ENCODE data around the gene GALNS. TPM values are rescaled to one million over a fixed set of nuclear protein-coding genes. Genes with fewer than 3 reads are reported as not detected.
A peak's percentile ranks its signal among the peaks of the same experiment; 100 is the strongest.

Gene GALNS
- total and polyA plus RNA-seq, 5 donors: 17.6 to 22.3 (median 19.1) TPM

DNA sequence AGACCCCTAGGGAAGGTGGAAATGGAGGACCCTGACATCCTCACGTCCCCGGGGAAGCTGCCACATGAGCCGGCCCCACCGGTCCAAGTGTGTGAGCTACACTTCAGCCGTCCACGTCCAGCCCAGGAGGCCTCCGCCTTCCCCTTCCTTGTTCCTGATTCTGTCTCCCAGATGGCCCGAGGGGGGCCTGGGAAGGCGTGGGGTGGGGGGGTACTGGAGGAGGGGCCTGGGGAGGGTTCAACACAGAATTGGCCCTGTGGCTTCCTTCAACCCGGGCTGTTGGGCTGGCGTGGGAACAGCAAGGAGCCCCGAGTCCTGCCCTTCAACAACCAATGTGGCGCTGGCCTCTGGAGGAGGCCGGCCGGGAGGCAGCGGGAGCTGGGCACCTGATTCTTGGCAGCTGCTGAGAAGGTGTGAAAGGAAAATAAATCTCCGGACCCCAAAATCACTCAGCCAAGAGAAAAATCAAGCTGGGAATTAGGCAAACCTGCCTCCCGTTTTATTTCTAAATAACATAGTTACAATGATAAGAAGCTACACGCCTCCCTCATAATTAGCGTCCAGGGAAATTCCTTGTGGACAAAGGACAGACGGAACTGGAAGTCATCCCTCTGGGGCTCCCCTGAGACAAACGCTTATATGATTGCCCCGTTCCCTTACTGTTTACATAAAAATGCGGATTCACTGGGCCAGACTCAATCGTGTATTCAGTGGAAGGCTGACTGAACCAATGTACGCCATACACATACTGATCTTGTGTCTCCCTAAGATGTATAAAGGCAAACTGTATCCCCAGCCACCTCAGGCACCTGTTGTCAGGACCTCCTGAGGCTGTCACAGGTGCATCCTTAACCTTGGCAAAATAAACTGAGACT, 43.2 kb downstream of the GALNS start:
- Histone ChIP-seq H3K4me3 (ENCODE audit: low read length) (no peak overlapping the region), H3K4me1 (ENCODE audit: control insufficient read depth, insufficient read depth, low read length) (no peaks in the 10 kb centered on the region), H3K27ac (ENCODE audit: low read length) (no peak overlapping the region), H3K9me3 (ENCODE audit: control insufficient read depth, low read length) (no peaks in the 10 kb centered on the region), H3K27me3 (ENCODE audit: control insufficient read depth, insufficient read depth) (no peaks in the 10 kb centered on the region)
- intact Hi-C loops (cut with DNase I): loop anchor here in 1 of 4 donors (10.0 kb wide), 1 partner anchor 351 kb away; no protein-coding TSS in a partner anchor
- ATAC-seq (no peak), DNase-seq (peak in 1 of 3 donors; percentile 23)
- 49% methylated on average over 26 of the region's 26 CpGs for WGBS

DNA sequence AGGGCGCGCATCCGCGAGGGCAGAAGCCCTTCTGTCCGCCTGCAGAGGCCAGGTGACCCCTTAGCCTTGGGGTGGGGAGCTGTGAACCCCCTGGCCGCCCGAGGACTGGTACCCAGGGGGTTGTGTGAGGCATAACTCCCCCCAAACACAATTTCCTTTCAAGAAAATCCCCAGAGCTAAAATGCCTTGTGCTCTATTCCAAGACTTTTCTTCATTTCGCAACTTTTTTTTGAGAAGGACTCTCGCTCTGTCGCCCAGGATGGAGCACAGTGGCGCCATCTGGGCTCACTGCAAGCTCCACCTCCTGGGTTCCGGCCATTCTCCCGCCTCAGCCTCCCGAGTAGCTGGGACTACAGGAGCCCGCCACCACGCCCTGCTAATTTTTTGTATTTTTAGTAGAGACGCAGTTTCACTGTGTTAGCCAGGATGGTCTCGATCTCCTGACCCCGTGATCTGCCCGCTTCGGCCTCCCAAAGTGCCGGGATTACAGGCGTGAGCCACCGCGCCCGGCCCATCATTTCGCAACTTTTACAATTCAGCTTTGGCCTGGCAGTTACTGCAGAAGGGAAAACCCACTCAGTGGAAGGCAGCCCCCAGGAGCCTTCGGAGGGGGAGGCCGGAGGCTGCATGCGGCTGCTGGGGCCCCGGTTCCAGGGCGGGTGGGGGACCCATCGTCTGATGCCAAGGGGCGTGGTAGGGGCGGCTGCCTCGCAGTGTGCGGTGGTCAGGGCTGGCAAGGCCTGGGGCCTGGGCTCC, 44.1 kb downstream of the GALNS start:
- ATAC-seq (peak; percentile 1 to 5), DNase-seq (peak; percentile 75 to 92 (median 87))
- intact Hi-C loops (cut with DNase I): loop anchor here in 1 of 4 donors (10.0 kb wide), 1 partner anchor 352 kb away; no protein-coding TSS in a partner anchor
- H3K27ac ChIP-seq (ENCODE audit: low read length): peak overlapping the region; percentile 97
- no peaks in the 10 kb centered on the region for H3K27me3 ChIP-seq (ENCODE audit: control insufficient read depth, insufficient read depth)
- 45% methylated on average over 37 of the region's 37 CpGs for WGBS
- no peaks in the 10 kb centered on the region for H3K9me3 ChIP-seq (ENCODE audit: control insufficient read depth, low read length)
- peak overlapping the region; percentile 62 for H3K4me3 ChIP-seq (ENCODE audit: low read length)
- no peaks in the 10 kb centered on the region for H3K4me1 ChIP-seq (ENCODE audit: control insufficient read depth, insufficient read depth, low read length)

- H3K4me3 ChIP-seq (ENCODE audit: low read length): peak within 1 kb of the TSS; percentile 62
- peak; percentile 91 for ATAC-seq
- under 1% methylated on average over 84 of the region's 84 CpGs for WGBS
- H3K27ac ChIP-seq (ENCODE audit: low read length): peak within 1 kb of the TSS; percentile 97
- intact Hi-C loops (cut with DNase I): loop anchor here in 1 of 4 donors (10.0 kb wide), 1 partner anchor 353 kb away; no protein-coding TSS in a partner anchor
- no peaks in the 10 kb centered on the region for H3K27me3 ChIP-seq (ENCODE audit: control insufficient read depth, insufficient read depth)
- DNase-seq: peak; percentile 94 to 99 (median 97)
- H3K9me3 ChIP-seq (ENCODE audit: control insufficient read depth, low read length): no peaks in the 10 kb centered on the region
- no peaks in the 10 kb centered on the region for H3K4me1 ChIP-seq (ENCODE audit: control insufficient read depth, insufficient read depth, low read length)
Measured at GRCh38 chr16:88811769-88812512, 44.8 kb downstream of the GALNS start, which contains the start of gene APRT. TSS of gene APRT (minus strand) at chr16:88811928. CDS start at chr16:88811899, 29 bp downstream.

DNA sequence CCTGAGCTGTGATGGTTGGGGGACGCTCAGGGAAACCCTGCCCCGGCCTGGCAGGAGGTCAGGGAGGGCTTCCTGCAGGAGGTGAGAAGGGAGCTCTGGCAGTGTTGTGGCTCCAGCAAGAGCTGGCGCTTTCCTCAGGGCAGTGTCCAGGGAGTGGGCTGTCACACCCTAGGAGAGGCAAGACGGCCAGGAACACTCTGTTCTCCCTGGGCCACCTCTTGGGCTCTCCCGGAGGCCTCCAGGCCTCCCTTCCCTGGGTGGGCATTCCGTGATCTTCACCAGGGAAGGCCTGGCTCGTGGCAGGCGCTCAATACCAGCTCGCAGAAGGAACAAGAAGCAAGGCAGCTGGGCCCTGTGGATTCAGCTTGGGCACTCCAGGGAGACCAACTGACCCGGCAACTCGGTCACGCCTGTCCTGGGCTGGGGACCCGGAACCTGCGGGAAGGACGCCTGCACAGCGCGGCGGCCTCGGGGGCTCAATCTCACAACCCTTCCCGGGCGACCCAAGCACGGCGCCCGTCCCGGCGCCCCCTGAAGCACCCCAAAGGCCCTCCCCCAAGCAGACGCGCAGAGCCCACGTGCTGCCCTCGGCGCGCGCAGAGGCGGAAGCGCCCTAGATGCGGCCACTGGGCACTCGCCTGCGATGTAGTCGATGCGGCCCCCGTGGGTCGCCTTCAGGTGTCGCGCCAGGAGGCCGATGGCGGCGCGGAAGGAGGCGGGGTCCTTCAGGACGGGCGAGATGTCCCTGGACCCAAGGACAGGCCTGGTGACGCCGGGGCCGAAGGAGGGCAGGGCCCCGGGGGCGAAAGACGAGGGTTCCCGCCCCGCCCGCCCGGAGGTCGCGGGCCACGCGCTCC, 45.6 kb downstream of the GALNS start:
- H3K4me1 ChIP-seq (ENCODE audit: control insufficient read depth, insufficient read depth, low read length): no peaks in the 10 kb centered on the region
- H3K27ac ChIP-seq (ENCODE audit: low read length): peak overlapping the region; percentile 79
- intact Hi-C loops (cut with DNase I): loop anchor here in 1 of 4 donors (10.0 kb wide), 1 partner anchor 354 kb away; no protein-coding TSS in a partner anchor
- no peaks in the 10 kb centered on the region for H3K9me3 ChIP-seq (ENCODE audit: control insufficient read depth, low read length)
- WGBS: 2% methylated on average over 65 of the region's 65 CpGs
- DNase-seq: peak; percentile 84 to 95 (median 94)
- peak overlapping the region; percentile 62 for H3K4me3 ChIP-seq (ENCODE audit: low read length)
- no peaks in the 10 kb centered on the region for H3K27me3 ChIP-seq (ENCODE audit: control insufficient read depth, insufficient read depth)
- ATAC-seq: peak; percentile 80 to 83

GRCh38 chr16:88810166-88810911, 46.4 kb downstream of the GALNS start:
- intact Hi-C loops (cut with DNase I): loop anchor here in 1 of 4 donors (10.0 kb wide), 1 partner anchor 354 kb away; no protein-coding TSS in a partner anchor
- H3K27me3 ChIP-seq (ENCODE audit: control insufficient read depth, insufficient read depth): no peaks in the 10 kb centered on the region
- H3K4me1 ChIP-seq (ENCODE audit: control insufficient read depth, insufficient read depth, low read length): no peaks in the 10 kb centered on the region
- H3K9me3 ChIP-seq (ENCODE audit: control insufficient read depth, low read length): no peaks in the 10 kb centered on the region
- no peak overlapping the region for H3K27ac ChIP-seq (ENCODE audit: low read length)
- H3K4me3 ChIP-seq (ENCODE audit: low read length): peak overlapping the region; percentile 62
- ATAC-seq (no peak), DNase-seq (peak in 1 of 3 donors; percentile 76)
- WGBS: 31% methylated on average over 12 of the region's 12 CpGs

- ATAC-seq: no peak
- H3K4me3 ChIP-seq (ENCODE audit: low read length): no peak overlapping the region
- H3K27ac ChIP-seq (ENCODE audit: low read length): no peak overlapping the region
- H3K27me3 ChIP-seq (ENCODE audit: control insufficient read depth, insufficient read depth): no peaks in the 10 kb centered on the region
- H3K9me3 ChIP-seq (ENCODE audit: control insufficient read depth, low read length): no peaks in the 10 kb centered on the region
- DNase-seq: peak in 1 of 3 donors; percentile 41
- WGBS: 77% methylated on average over 10 of the region's 10 CpGs
- intact Hi-C loops (cut with DNase I): loop anchor here in 1 of 4 donors (10.0 kb wide), 1 partner anchor 355 kb away; no protein-coding TSS in a partner anchor
- no peaks in the 10 kb centered on the region for H3K4me1 ChIP-seq (ENCODE audit: control insufficient read depth, insufficient read depth, low read length)
Measured at GRCh38 chr16:88809676-88810165, 47.0 kb downstream of the GALNS start.

- 89% methylated on average over 10 of the region's 10 CpGs for WGBS
- Histone ChIP-seq H3K4me3 (ENCODE audit: low read length) (no peak overlapping the region), H3K27ac (ENCODE audit: low read length) (no peak overlapping the region), H3K27me3 (ENCODE audit: control insufficient read depth, insufficient read depth) (no peaks in the 10 kb centered on the region), H3K9me3 (ENCODE audit: control insufficient read depth, low read length) (no peaks in the 10 kb centered on the region), H3K4me1 (ENCODE audit: control insufficient read depth, insufficient read depth, low read length) (no peaks in the 10 kb centered on the region)
- intact Hi-C loops (cut with DNase I): no loop called here
- ATAC-seq (no peak), DNase-seq (peak in 1 of 3 donors; percentile 55)
Measured at GRCh38 chr16:88809068-88809675, 47.6 kb downstream of the GALNS start.

- no peaks in the 10 kb centered on the region for H3K27me3 ChIP-seq (ENCODE audit: control insufficient read depth, insufficient read depth)
- H3K4me3 ChIP-seq (ENCODE audit: low read length): no peak overlapping the region
- 90% methylated on average over 26 of the region's 26 CpGs for WGBS
- intact Hi-C loops (cut with DNase I): no loop called here
- H3K9me3 ChIP-seq (ENCODE audit: control insufficient read depth, low read length): no peaks in the 10 kb centered on the region
- DNase-seq: peak in 1 of 3 donors; percentile 46
- no peaks in the 10 kb centered on the region for H3K4me1 ChIP-seq (ENCODE audit: control insufficient read depth, insufficient read depth, low read length)
- no peak overlapping the region for H3K27ac ChIP-seq (ENCODE audit: low read length)
- no peak for ATAC-seq
Measured at GRCh38 chr16:88807626-88808453, 48.9 kb downstream of the GALNS start.

Data from right cardiac atrium (tissue), 5 donors.